ENCODE measurements around the gene GPC6.
A peak's percentile ranks its signal among the peaks of the same experiment; 100 is the strongest.

Gene GPC6

DNA sequence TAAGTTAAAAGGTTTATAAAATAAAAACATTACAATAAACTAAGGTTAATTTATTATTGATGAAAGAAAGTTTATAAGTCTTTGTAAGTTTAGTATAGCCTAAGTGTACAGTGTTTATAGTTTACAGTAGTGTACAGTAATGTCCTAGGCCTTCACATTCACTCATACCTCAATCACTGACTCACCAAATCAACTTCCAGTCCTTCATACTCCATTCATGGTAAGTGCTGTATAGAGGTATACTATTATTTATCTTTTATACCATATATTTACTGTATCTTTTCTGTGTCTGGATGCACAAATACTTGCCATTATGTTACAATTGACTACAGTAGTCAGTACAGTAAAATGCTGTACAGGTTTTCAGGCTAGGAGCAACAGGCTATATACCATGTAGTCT lies 490.0 kb downstream of the GPC6 start:
- no peak overlapping the region for H3K27ac ChIP-seq
- TF ChIP-seq, protein P1, sequence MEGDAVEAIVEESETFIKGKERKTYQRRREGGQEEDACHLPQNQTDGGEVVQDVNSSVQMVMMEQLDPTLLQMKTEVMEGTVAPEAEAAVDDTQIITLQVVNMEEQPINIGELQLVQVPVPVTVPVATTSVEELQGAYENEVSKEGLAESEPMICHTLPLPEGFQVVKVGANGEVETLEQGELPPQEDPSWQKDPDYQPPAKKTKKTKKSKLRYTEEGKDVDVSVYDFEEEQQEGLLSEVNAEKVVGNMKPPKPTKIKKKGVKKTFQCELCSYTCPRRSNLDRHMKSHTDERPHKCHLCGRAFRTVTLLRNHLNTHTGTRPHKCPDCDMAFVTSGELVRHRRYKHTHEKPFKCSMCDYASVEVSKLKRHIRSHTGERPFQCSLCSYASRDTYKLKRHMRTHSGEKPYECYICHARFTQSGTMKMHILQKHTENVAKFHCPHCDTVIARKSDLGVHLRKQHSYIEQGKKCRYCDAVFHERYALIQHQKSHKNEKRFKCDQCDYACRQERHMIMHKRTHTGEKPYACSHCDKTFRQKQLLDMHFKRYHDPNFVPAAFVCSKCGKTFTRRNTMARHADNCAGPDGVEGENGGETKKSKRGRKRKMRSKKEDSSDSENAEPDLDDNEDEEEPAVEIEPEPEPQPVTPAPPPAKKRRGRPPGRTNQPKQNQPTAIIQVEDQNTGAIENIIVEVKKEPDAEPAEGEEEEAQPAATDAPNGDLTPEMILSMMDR (conservative IDR thresholded peaks at IDR 0.05), result no peak

DNA sequence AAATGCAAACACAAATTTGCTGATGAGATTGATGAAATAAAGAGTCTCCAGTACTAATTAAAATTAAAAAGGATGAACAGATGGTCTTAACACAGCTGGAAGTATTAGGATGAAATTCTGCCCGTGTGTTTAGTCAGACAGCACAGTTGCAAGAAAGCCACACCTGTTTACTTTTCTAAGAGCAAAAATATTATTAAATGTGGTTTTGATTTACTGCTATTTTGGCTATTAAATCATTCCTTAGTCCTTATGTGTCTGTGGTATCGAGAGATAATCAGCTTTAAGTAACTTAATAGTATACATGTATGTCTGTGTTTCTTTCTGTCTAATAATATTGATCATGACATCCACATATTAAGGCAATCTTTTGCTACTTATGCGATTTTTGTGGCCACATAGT lies 494.9 kb downstream of the GPC6 start:
- TF ChIP-seq, protein P1 (conservative IDR thresholded peaks at IDR 0.05), result no peak
- no peak overlapping the region for H3K27ac ChIP-seq

DNA sequence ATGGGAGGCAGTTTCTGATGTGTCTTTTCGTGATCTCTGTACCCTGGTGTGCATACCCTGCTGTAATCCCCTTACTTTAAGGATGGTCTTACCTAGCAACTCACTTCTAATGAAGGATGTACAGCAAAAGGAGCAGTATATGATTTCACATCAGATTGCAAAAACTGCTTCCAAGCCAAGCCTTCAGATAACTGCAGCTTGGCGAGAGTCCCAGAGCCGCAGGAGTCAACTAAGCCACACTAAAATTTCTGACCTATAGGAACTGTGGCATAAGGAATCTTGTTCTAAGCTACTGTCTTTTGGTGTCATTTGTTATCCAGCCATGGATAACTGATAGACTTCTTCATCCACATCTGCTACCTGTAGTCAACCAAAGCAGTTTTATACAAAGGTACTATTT lies 496.7 kb downstream of the GPC6 start:
- no peak overlapping the region for H3K27ac ChIP-seq
- TF ChIP-seq, protein P1 (conservative IDR thresholded peaks at IDR 0.05), result no peak

DNA sequence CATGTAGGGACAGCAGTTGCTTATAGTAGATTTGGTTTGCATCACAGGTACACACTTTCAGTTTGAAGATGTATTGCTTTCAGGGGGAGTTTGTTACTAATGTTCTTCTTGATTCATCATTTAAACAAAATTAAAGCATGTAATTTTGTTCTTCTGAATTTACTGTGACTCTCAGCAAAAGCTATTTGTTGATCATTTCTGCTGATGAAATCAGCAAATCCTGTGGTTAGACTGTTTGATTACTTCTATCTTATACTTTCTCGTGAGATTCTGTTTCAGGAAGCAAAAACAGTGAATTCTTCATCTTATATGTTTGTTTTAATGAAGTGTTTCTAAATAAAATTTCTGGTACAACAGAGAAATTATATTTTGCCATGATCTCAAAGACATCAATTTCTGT lies 497.6 kb downstream of the GPC6 start:
- TF ChIP-seq, protein P1 (conservative IDR thresholded peaks at IDR 0.05), result no peak
- no peak overlapping the region for H3K27ac ChIP-seq

DNA sequence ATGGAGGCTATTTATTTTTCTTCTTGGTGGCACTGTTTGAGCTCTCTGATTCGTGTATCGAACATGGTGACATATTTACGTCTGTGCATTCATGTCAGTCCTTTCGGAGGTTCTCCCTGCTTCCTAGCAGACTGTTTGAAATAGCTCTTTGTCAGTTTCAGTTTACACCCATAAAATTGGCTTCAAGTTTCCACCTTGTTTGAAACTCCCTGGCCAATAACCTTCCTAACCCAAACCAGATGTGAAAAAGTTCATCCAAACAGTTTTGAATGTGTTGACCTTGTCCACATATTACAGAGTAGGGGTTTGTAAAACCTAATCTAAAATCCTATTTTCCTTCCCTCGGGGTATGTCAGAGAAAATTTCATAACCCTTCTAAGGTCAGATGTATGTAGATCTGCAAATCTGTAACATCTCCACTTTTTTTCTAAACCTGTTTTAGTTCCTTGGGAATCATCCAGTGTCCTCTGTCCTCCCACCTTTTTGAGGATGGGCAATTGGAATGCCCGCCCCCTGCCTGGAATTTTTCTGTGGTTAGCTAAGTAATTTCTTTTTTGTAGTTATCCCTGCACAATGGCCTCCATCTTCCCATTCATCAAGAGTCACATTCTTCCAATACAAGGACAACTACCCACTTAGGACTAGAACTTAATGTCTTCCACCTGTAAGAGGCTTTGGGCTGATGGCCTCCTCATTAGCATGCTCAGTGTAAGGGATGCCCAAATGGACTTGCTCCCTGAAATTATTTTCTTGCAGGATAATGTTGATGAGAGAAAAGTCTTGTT lies 499.8 kb downstream of the GPC6 start:
- H3K27ac ChIP-seq, result peak overlapping the region; percentile 70; the same call in 1 of the 2 replicates
- TF ChIP-seq, protein P1 (conservative IDR thresholded peaks at IDR 0.05), result no peak

DNA sequence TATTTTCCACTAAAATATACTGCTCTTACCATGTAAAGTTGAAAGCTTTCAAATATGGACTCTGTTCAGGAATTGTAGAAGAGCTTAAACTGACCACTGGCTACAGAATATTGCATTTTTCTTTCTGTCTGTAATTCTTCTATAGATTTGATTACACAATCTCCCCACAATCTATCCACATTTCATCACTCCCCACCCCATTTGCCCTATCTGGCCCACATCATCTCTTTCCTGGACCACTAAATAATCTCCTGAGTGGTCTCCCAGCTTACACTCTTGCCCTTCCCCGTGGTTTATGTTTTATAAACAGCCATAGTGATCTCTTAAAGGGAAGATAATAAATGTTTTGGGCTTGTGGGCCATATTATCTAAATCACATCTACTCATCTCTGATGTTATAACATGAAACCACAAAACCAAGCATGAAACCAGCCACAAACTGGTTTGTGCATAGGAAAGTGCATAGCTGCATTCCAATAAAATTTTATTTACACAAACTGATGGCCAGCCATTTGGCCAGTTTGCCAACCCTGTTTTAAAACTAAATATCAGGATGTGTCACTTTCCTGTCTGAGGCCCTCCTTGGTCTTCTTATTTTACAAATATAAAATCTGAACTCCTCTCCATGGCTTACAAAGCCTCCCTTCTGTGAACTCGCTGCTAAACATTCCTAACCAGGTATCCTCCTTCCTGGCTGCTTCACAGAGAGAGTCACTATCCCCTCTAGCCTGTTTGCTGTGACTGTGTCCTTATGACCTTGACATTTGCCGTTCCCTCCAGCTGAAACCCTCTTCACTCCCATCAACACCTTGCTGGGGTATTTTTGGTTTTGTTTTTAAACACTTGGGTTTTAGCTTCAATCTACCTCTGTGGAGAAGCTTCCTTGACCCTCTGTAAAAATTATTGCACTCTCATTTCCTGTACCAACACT lies 500.9 kb downstream of the GPC6 start:
- TF ChIP-seq, protein P1 (conservative IDR thresholded peaks at IDR 0.05), result no peak
- peak overlapping the region; percentile 70 for H3K27ac ChIP-seq

DNA sequence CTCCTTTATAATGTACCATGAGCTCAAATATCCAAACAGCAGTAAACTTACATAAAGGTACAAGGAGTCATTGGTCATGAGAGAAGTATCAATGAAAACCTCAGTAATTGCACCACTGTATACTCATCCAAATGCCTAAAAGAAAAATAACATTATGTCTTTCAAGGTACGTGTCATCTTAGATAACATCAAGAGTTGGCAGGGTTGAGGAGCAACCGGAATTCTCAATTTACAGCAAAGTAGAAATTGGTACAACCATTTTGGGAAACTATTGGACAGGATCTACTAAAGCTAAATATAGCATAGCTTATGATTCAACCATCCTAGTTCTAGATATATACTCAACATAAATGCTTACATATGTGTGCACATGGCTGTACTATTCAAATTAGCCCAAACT lies 502.8 kb downstream of the GPC6 start:
- H3K27ac ChIP-seq, result no peak overlapping the region
- TF ChIP-seq, protein P1 (conservative IDR thresholded peaks at IDR 0.05), result no peak
